NOMO-1 (cell line): ENCODE results near the gene RPL3.

Source experiments
- DNase-seq, 2 experiments: peaks; one replicate each; lab custom pipeline; 2025; ENCODE audit not compliant: unreplicated experiment in 2 of 2; lab: John Stamatoyannopoulos, UW

Gene RPL3

GRCh38 chr22:39284142-39284980, 35.1 kb downstream of the RPL3 start:
- DNase-seq = no peak

- no peak for DNase-seq
Measured at GRCh38 chr22:39283322-39284141, 35.9 kb downstream of the RPL3 start.

GRCh38 chr22:39282645-39283321, 36.6 kb downstream of the RPL3 start:
- DNase-seq = no peak

GRCh38 chr22:39281126-39281525, 38.3 kb downstream of the RPL3 start:
- no peak for DNase-seq

GRCh38 chr22:39280250-39280649, 39.2 kb downstream of the RPL3 start:
- no peak for DNase-seq

GRCh38 chr22:39279170-39279850, 40.1 kb downstream of the RPL3 start:
- DNase-seq = no peak

GRCh38 chr22:39278040-39278439, 41.4 kb downstream of the RPL3 start:
- no peak for DNase-seq

GRCh38 chr22:39277142-39277607, 42.2 kb downstream of the RPL3 start:
- peak; percentile 25 to 61 for DNase-seq

GRCh38 chr22:39276440-39277141, 42.8 kb downstream of the RPL3 start:
- no peak for DNase-seq

GRCh38 chr22:39275814-39276439, 43.5 kb downstream of the RPL3 start:
- no peak for DNase-seq

- DNase-seq = no peak
Measured at GRCh38 chr22:39273950-39274887, 45.2 kb downstream of the RPL3 start.

GRCh38 chr22:39270792-39271191, 48.6 kb downstream of the RPL3 start:
- no peak for DNase-seq

- DNase-seq = no peak
Measured at GRCh38 chr22:39270280-39270679, 49.1 kb downstream of the RPL3 start.

GRCh38 chr22:39269095-39269790, 50.2 kb downstream of the RPL3 start:
- no peak for DNase-seq

GRCh38 chr22:39268645-39269044, 50.8 kb downstream of the RPL3 start:
- no peak for DNase-seq

GRCh38 chr22:39267974-39268373, 51.4 kb downstream of the RPL3 start:
- no peak for DNase-seq

GRCh38 chr22:39266398-39267030, 52.9 kb downstream of the RPL3 start:
- peak; percentile 61 to 71 for DNase-seq
